PFSK-1 (cell line): ENCODE measurements around the gene INPP4A.

Source experiments
- POLR2AphosphoS5 ChIP-seq: IDR thresholded peaks from 2 replicates; pipeline ENCODE4 v1.6.1; 2012; ENCODE audit warnings: low read depth, mild to moderate bottlenecking, control low read depth, low read length, moderate library complexity
- REST ChIP-seq, 2 experiments: IDR thresholded peaks; 2 replicates each; pipeline versions ENCODE4 v1.6.1 to v1.8.0; 2011 to 2012; ENCODE audit warnings: low read depth in 2 of 2, low read length in 2 of 2, control low read depth in 1 of 2, inconsistent platforms in 1 of 2, mild to moderate bottlenecking in 1 of 2, moderate library complexity in 1 of 2; ENCODE audit not compliant: insufficient read depth in 1 of 2
- TAF1 ChIP-seq: IDR thresholded peaks from 2 replicates; pipeline ENCODE4 v1.6.1; 2012; ENCODE audit warnings: low read length, control low read depth, borderline replicate concordance; ENCODE audit not compliant: insufficient read depth

DNA sequence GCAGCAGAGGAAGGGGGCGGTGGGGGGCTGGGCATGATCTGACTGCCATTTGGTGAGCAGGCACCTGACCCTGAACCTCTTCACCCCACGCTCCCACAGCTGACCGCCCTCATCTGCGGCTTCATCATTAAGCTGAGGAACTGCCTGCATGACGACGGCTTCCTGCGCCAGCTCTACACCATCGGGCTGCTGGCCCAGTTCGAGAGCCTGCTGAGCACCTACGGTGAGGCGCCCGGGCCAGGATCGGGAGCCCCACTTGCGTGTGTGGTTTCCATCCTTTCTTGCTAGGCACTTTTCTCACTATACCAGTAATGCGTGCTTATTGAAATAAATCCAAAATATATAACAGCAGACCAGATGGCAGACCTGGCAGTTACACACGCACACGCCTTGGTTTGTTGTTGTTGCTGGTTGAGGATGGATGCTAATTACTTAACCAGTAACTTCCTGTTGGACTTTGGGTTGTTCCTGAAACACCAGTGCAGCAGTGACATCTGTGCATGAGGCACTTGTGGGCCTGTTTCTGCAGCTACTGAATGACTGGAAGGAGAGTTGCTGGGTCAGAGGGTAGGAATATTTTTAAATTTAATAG lies 120.0 kb downstream of the INPP4A start:
- TF ChIP-seq REST (IDR thresholded peaks at IDR 0.05; ENCODE audit: insufficient read depth in 1 of 2, low read depth in 2 of 2, low read length in 2 of 2) (no peak), TAF1 (no peak), POLR2AphosphoS5 (no peak)
